Measurements from ENCODE around the gene TNFAIP8.

Gene TNFAIP8

DNA sequence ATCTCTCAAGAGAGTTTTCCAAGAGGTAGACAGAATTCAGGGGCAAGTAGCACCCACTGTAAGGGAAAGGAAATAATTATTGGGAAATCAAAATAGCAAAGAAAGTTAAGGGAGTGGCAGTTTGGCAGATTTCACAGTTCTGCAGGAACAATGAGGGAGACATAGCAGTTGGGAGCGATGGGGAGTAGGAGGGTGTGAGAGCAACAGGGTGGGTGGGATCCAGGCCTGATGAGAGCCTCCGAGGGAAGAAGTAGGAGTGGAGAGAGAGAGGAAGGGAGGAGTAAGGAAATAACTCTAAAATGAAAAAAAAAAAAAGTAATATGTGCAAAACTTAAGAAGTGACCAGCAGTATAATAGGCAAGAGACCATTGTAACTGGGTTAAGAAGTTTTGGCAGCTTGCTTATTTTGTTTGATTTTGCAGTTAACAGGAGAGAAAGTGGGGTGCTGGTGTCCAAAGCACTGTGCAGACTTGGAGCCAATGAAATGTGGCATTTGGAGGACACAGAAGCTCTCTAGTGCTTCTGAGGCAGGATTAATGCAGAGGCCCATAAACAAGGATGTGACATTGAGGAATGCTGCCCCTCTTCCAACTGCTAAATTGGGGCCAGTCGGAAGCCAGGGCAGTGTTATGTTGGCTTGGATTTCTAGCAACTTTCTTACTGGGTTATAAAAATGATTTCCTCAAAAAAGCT is 10.2 kb downstream of the TNFAIP8 start:
- in situ Hi-C loops (cut with HindIII; ENCODE audit: low sequenced_read_pairs): no loop called here

- in situ Hi-C loops (cut with HindIII; ENCODE audit: low sequenced_read_pairs): no loop called here
Observed at GRCh38 chr5:119366540-119366881, 10.7 kb downstream of the TNFAIP8 start.

- in situ Hi-C loops (cut with HindIII; ENCODE audit: low sequenced_read_pairs): no loop called here
Observed at GRCh38 chr5:119367502-119368237, 11.9 kb downstream of the TNFAIP8 start.

DNA sequence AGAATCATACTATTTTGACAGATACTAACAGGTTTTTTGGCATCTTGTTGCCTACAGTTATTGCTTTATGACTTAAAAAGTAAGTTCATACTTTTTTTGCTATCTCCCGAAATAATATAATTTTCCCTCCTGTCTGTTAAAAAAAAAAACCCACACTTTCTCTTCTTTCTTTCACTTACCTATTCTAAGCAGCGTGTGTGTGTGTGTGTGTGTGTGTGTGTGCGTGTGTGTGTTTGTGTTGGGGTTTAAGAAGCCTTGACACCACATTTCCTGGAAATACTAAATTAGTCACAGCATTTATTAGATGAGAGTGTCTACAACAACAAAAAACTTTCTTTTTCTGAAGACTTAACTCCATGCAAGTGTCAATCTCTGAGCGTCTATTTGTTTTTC is 12.4 kb downstream of the TNFAIP8 start:
- in situ Hi-C loops (cut with HindIII; ENCODE audit: low sequenced_read_pairs): no loop called here

- in situ Hi-C loops (cut with HindIII; ENCODE audit: low sequenced_read_pairs): no loop called here
Observed at GRCh38 chr5:119370486-119370885, 14.7 kb downstream of the TNFAIP8 start.

DNA sequence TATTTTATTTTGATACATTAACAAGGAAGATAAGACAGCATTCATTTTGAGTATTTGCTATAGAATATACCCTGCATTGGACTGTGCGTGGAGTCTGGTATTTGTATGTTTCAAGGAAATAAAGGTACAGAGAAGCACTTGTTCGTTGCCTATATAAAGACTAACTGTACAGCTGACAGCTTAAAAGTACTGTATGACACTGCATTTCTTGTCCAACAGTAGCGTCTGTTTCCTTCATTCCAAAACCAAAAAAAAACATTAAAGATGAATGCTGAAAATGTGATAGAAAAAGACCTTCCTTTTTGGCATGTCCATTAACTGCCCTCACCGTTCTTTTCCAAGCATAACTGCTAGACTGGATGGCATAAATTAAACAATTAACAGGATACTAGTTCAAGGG is 15.3 kb downstream of the TNFAIP8 start:
- in situ Hi-C loops (cut with HindIII; ENCODE audit: low sequenced_read_pairs): no loop called here

GRCh38 chr5:119373449-119373858 is 17.6 kb downstream of the TNFAIP8 start:
- in situ Hi-C loops (cut with HindIII; ENCODE audit: low sequenced_read_pairs): no loop called here

DNA sequence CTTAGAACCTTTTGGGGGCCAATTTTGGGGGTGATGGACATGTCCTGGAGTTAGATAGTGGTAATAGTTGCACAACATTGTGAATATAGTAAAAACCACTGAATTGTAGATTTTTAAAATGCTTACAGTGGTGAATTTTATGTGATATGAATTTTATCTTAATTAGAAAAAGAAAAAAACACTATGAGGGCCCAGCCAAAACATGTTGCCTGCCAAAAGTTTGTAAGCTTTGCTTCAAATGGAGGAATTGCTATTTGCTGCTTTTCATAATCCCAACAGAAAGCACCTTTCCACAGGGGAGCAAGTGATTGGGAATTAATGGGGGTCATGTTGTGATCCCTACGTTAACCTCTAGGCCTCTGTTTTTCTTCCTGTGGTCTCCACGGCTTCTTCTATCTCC is 19.1 kb downstream of the TNFAIP8 start:
- in situ Hi-C loops (cut with HindIII; ENCODE audit: low sequenced_read_pairs): no loop called here

- in situ Hi-C loops (cut with HindIII; ENCODE audit: low sequenced_read_pairs): no loop called here
Observed at GRCh38 chr5:119377066-119377465, 21.2 kb downstream of the TNFAIP8 start.

- in situ Hi-C loops (cut with HindIII; ENCODE audit: low sequenced_read_pairs): no loop called here
Observed at GRCh38 chr5:119378075-119378700, 22.4 kb downstream of the TNFAIP8 start.

DNA sequence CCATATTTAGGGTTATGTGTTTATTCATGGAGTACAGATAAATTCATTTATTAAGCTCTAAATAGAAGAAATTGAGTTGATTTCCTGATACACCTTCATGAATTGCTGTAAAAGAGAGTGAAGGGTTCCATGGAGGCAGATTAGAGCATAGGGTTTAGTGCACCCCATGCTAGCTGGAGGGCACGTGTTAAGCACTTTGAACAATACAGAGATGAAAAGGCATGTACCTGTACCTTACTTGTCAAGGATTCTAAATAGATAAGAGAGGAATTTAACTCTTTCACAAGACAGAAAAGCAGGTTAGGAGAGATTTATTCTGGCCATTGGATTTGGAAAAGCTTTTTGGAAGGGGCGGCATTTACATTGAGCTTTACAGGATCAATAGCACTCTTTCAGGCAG is 23.3 kb downstream of the TNFAIP8 start:
- in situ Hi-C loops (cut with HindIII; ENCODE audit: low sequenced_read_pairs): no loop called here

DNA sequence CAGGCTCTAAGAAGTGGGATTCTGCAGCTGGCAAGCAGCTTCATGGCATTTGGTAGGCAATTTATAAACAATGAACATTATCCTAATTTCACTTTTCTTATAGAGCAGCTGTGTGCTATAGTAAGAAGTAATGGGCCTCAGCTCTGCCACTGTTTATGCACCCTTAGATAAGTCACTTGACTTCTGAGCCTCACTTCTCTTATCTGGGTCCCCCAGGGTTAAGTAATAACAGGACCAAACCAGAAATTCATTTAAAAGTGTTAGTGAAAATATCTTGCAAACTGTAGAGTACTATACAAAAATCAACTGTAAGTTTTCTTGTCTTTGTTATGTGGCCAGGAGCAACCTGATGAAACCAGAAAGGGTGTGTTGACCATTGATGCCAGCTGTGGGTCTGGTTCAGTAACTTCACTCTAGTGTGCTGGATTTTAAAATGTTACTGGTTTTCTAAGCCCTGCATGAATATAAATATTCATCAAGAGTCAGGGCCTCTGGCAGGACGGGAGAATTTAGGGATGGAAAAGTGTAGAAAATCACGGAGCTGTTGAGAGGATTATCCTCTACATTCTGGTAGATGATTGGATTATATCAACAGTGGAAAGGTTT is 24.2 kb downstream of the TNFAIP8 start:
- in situ Hi-C loops (cut with HindIII; ENCODE audit: low sequenced_read_pairs): no loop called here

GRCh38 chr5:119382169-119382568 is 26.4 kb downstream of the TNFAIP8 start:
- in situ Hi-C loops (cut with HindIII; ENCODE audit: low sequenced_read_pairs): no loop called here

- in situ Hi-C loops (cut with HindIII; ENCODE audit: low sequenced_read_pairs): no loop called here
Observed at GRCh38 chr5:119383008-119383407, 27.2 kb downstream of the TNFAIP8 start.

- in situ Hi-C loops (cut with HindIII; ENCODE audit: low sequenced_read_pairs): no loop called here
Observed at GRCh38 chr5:119385136-119385535, 29.3 kb downstream of the TNFAIP8 start.

DNA sequence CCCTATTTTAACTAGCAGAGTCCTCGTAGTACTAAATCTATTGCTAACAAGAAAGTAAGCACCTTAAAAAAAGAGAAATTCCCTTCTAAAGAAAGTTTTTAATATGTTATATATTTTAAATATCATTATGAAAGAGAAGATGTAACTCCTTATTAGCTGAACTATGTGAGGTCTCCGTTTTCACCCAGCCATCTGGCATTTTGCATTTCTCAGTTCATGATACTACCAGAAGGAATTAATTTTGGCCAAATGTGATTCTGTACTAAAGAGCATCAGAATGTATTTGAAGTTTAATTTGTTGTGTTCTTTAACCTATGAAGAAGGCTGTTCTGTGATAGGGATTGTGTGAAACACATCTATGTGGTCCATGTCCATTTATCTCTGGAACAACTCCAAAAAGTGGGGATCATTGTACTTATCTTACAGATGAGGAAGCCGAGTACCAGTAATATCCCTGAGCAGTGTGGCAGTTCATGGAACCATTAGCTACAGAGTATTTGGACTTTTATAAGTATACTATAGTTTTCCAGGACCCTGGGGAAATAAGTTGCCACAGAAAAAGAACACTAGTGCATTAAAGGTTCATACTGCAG is 29.8 kb downstream of the TNFAIP8 start:
- in situ Hi-C loops (cut with HindIII; ENCODE audit: low sequenced_read_pairs): no loop called here

DNA sequence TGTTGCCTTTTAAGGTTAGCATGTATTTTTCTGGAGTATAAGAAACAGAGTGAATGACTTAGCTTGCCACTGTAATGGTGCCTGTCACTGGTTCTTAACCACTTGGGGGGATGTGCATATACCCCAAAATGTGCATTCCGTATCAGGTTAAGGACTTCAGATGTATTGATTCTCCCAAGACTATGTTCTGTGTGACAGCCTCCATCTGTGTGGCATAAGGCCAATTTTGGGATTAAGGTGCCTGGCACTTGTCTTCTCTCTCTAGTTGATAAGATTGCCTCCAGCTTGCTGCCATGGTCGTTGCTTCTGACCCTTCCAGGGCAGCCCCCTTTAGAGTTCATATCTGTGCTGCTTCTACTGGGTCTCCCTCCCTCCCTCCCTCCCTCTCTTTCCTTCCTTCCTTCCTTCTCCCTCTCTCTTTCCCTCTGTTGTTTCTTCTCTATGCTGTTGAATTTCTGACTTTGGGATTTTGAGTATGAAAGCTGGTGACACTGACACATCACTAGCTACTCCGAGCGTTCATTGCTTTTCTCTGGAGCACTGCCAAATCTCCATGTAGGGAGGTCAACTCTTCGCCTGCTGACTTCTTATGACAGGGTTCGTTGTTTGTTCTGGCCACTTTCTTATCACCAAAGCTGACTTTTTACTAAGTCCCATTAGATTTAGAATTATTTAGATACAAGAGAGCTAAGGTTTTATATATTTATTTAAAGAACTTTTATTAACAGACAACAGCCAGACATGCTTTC is 31.0 kb downstream of the TNFAIP8 start:
- in situ Hi-C loops (cut with HindIII; ENCODE audit: low sequenced_read_pairs): no loop called here

DNA sequence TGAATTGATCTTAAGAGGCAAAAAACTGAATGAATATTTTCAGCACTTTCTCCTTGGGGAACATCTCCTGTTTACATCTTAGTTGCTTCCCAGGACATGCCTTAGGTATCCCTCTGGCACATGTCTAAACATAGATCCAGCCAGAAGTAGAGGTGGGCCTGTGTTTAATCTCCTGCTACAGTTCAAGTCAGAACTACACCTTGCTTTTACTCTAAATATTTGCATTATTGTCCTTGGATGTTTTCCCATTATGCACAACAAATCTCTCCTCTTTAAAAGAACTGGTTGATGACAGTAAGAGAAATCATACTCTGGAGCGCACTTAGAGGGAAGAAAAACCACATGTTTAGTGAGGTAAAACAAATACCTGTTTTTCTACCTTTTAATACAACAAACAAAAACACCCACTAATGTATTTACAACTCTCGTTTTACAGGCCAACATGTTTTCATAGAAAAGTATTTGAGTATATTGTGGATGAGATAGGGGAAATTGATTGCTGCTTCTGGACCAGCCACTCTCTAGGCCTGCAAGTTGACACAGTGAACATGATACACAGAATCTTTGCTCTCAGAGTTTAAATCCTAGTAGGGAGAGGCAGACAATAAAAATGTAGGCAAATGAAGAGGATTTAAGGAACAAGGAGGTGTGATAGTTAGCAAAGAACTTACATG is 32.3 kb downstream of the TNFAIP8 start:
- in situ Hi-C loops (cut with HindIII; ENCODE audit: low sequenced_read_pairs): no loop called here

- in situ Hi-C loops (cut with HindIII; ENCODE audit: low sequenced_read_pairs): no loop called here
Observed at GRCh38 chr5:119388619-119389190, 32.9 kb downstream of the TNFAIP8 start.

All from endothelial cell of hepatic sinusoid (primary cell).